IMR-90 (cell line): ENCODE results near the gene CLCF1.
A peak's percentile ranks its signal among the peaks of the same experiment; 100 is the strongest.

ENCODE experiments used
- BHLHE40 ChIP-seq: fragments of 150-350 bp; IDR thresholded peaks from 2 replicates; pipeline ENCODE4 v1.6.1; 2016; ENCODE audit warnings: mild to moderate bottlenecking, low read depth, low read length
- CHD1 ChIP-seq: IDR thresholded peaks from 2 replicates; pipeline ENCODE4 v1.6.1; 2012; ENCODE audit warnings: low read depth, low read length, improper control_type of control experiment
- MXI1 ChIP-seq: IDR thresholded peaks from 2 replicates; pipeline ENCODE4 v1.6.1; 2012; ENCODE audit warnings: low read depth, mild to moderate bottlenecking, low read length, moderate library complexity, borderline replicate concordance
- POLR2A ChIP-seq: IDR thresholded peaks from 2 replicates; pipeline ENCODE4 v1.6.1; 2012; ENCODE audit warnings: mild to moderate bottlenecking, low read depth, low read length
- RAD21 ChIP-seq: IDR thresholded peaks from 2 replicates; pipeline ENCODE4 v1.6.1; 2012; ENCODE audit warnings: low read length, improper control_type of control experiment
- RFX5 ChIP-seq: IDR thresholded peaks from 2 replicates; pipeline ENCODE4 v1.8.0; 2012; ENCODE audit warnings: low read depth, mild to moderate bottlenecking, low read length, moderate library complexity
- TF ChIP-seq, protein P1 (sequence below): conservative IDR thresholded peaks from 2 replicates; pipeline ENCODE4 v1.5.1; 2012; ENCODE audit warnings: mild to moderate bottlenecking, low read depth, low read length, improper control_type of control experiment
- TF ChIP-seq, protein P2 (sequence below): fragments of 150-350 bp; IDR thresholded peaks from 2 replicates; pipeline ENCODE4 v1.6.1; 2017; ENCODE audit warnings: mild to moderate bottlenecking, antibody characterized with exemption, low read length, low read depth

DNA sequence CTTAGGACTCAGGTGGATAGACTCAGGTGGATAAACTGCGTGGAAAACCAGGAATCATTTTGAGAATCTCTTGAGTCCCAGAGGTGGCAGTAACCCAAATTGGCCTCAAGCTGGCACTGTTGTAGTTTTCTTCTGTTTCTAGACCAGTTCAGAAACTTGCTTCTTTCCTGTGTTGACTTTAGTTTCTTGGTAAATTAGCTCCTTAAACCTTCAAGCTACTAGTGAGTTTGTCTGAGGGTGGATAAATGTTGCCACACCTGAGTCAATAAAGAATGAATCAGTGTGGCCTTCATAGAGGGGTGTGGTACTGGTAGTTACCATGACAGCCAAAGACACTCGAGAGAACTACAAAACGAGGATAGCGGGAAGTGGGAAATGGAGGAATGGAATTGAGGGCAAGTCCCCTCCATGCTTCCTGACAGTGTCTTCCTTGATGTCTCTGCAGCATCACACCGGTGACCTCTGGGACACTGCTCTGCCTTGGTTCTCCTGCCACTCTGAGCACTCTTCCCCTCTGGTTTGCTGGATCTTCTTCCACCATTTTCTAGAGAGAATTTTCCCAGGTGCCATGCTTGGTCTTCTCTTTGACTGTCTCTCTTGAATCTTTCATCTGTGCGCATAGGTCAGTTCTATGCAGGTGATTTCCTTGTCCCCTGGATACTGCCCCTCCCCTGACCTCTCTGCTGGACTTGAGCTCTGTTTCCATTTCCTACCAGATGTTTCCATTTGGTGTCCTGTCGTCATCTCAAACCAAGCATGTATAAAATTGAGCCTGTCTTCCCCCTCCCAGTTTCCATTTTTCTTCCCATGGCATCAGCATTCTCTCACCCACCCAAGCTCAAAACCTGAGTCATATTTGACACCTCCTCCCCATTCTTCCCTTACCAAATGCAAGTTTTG is 27.2 kb downstream of the CLCF1 start:
- no peak for TF ChIP-seq POLR2A
- TF ChIP-seq, protein P1, sequence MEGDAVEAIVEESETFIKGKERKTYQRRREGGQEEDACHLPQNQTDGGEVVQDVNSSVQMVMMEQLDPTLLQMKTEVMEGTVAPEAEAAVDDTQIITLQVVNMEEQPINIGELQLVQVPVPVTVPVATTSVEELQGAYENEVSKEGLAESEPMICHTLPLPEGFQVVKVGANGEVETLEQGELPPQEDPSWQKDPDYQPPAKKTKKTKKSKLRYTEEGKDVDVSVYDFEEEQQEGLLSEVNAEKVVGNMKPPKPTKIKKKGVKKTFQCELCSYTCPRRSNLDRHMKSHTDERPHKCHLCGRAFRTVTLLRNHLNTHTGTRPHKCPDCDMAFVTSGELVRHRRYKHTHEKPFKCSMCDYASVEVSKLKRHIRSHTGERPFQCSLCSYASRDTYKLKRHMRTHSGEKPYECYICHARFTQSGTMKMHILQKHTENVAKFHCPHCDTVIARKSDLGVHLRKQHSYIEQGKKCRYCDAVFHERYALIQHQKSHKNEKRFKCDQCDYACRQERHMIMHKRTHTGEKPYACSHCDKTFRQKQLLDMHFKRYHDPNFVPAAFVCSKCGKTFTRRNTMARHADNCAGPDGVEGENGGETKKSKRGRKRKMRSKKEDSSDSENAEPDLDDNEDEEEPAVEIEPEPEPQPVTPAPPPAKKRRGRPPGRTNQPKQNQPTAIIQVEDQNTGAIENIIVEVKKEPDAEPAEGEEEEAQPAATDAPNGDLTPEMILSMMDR, result peak; percentile 76
- TF ChIP-seq RAD21, result peak; percentile 64
- no peak for TF ChIP-seq BHLHE40
- TF ChIP-seq RFX5, result no peak
- TF ChIP-seq, protein P2, sequence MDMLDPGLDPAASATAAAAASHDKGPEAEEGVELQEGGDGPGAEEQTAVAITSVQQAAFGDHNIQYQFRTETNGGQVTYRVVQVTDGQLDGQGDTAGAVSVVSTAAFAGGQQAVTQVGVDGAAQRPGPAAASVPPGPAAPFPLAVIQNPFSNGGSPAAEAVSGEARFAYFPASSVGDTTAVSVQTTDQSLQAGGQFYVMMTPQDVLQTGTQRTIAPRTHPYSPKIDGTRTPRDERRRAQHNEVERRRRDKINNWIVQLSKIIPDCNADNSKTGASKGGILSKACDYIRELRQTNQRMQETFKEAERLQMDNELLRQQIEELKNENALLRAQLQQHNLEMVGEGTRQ, result no peak
- no peak for TF ChIP-seq CHD1
- no peak for TF ChIP-seq MXI1
